Measurements from ENCODE around the gene HTRA3.

- TF ChIP-seq POLR2AphosphoS5 (IDR thresholded peaks at IDR 0.05; ENCODE audit: borderline replicate concordance, low read depth, low read length) (no peak), EZH2 (IDR thresholded peaks at IDR 0.05) (no peak), FOXP2 (optimal IDR thresholded peaks at IDR 0.05; ENCODE audit: control extremely low read depth, extremely low read length, insufficient read depth) (no peak)
Measured at GRCh38 chr4:8297691-8298485, 28.3 kb downstream of the HTRA3 start.
